SHP77 (cell line): ENCODE measurements around the gene PPIP5K1.
"Not testable (repeated sequence)": the region's sequence is repeated elsewhere in the genome, so short reads cannot be mapped to it uniquely, and the experiment has no call there.

Source experiments
- DNase-seq, 2 experiments: peaks; one replicate each; lab custom pipeline; 2025; lab: John Stamatoyannopoulos, UW

The PPIP5K1 gene

GRCh38 chr15:43545426-43545825 is 44.6 kb downstream of the PPIP5K1 start:
- DNase-seq, result no peak

GRCh38 chr15:43544266-43544665 is 45.7 kb downstream of the PPIP5K1 start:
- DNase-seq, result no peak

DNA sequence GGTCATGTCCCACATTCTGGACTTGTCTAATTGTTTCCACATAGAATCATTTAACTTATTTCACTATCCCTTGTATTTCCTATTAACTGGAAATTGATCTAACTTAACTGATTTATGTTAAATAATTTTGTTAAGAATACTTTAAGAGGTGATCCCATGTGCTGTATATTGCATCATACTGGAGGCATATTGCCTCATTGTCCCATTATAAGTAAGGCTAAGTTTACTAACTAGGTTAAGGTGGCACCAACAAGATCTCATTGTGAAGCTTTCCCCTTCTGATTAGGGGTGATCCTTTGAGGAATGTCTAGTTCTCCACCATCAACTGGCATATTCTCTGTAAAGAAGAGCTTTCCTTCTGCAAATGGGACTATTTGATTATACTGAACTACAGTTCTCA is 48.2 kb downstream of the PPIP5K1 start:
- no peak for DNase-seq

DNA sequence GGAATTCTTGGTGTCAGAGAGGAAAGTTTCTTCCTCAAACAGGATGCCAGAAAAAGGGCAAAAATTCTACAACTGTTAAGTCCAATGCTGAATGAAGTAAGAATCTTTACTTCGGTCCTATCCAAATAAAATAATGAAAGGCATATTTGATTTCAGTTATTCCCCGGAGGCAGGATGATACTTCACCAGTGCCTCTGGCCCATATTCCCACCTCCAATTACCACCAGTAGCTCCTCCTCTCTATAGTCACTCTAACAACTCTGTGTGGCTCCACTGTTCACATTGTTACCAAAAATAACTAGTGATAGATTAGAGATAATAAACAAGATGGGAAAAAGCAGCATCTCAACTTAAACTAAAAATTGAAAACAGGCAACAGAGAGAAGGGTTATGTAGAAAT is 51.9 kb downstream of the PPIP5K1 start:
- DNase-seq, result no peak

GRCh38 chr15:43534897-43535296 is 55.1 kb downstream of the PPIP5K1 start:
- no peak for DNase-seq

GRCh38 chr15:43532826-43533225 is 57.2 kb downstream of the PPIP5K1 start:
- DNase-seq, result not testable (repeated sequence)

DNA sequence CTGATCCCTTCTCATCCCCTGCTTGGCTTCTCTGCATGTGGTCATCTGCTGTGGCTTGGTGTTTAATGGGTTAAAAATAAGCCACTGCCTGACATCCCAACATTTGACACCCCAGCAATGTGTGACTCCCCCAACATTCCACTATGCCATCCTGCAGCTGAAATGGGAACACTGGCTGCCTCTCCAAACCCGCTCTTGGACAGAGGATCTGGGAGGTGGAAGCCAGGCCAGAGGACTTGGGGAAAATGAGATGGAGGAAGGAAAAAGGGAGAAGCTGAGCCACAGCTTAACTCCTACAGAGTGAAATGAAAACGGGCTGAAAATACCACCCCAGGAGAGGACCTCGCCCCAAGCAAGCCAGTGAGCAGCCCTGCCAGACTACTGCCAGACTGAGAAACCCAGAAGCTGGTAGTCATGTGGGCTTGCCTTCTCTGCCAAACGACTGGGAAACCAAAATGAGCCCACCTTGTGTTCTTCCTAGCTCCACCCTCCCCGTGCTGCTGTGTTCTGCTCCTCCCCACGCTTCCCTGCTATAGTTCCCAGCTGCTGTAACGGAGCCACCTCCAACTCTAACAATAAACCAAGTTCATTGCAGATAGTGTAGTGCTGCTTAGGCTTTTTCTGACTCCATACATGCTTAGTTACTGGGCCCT is 58.9 kb downstream of the PPIP5K1 start:
- no peak for DNase-seq

GRCh38 chr15:43529587-43530345 is 60.2 kb downstream of the PPIP5K1 start:
- DNase-seq, result no peak

DNA sequence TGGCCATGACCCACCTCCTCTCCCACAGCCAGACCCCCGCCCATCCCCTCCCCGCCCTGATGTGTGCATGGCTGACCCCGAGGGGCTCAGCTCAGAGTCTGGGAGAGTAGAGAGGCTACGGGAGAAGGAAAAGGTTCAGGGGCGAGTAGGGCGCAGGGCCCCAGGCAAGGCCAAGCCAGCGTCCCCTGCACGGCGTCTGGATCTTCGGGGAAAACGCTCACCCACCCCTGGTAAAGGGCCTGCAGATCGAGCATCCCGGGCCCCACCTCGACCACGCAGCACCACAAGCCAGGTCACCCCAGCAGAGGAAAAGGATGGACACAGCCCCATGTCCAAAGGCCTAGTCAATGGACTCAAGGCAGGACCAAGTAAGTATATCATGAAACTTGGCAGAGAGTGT is 60.9 kb downstream of the PPIP5K1 start:
- no peak for DNase-seq

- DNase-seq, result no peak
These were observed 61.4 kb downstream of the PPIP5K1 start for GRCh38 chr15:43528542-43529007.

DNA sequence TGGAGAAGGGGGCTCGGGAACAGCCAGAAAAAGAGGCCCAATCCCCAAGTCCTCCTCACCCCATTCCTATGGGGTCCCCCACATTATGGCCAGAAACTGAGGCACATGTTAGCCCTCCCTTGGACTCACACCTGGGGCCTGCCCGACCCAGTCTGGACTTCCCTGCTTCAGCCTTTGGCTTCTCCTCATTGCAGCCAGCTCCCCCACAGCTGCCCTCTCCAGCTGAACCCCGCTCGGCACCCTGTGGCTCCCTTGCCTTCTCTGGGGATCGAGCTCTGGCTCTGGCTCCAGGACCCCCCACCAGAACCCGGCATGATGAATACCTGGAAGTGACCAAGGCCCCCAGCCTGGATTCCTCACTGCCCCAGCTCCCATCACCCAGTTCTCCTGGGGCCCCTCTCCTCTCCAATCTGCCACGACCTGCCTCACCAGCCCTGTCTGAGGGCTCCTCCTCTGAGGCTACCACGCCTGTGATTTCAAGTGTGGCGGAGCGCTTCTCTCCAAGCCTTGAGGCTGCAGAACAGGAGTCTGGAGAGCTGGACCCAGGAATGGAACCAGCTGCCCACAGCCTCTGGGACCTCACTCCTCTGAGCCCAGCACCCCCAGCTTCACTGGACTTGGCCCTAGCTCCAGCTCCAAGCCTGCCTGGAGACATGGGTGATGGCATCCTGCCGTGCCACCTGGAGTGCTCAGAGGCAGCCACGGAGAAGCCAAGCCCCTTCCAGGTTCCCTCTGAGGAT is 62.0 kb downstream of the PPIP5K1 start:
- no peak for DNase-seq

GRCh38 chr15:43527016-43527801 is 62.8 kb downstream of the PPIP5K1 start:
- no peak for DNase-seq

DNA sequence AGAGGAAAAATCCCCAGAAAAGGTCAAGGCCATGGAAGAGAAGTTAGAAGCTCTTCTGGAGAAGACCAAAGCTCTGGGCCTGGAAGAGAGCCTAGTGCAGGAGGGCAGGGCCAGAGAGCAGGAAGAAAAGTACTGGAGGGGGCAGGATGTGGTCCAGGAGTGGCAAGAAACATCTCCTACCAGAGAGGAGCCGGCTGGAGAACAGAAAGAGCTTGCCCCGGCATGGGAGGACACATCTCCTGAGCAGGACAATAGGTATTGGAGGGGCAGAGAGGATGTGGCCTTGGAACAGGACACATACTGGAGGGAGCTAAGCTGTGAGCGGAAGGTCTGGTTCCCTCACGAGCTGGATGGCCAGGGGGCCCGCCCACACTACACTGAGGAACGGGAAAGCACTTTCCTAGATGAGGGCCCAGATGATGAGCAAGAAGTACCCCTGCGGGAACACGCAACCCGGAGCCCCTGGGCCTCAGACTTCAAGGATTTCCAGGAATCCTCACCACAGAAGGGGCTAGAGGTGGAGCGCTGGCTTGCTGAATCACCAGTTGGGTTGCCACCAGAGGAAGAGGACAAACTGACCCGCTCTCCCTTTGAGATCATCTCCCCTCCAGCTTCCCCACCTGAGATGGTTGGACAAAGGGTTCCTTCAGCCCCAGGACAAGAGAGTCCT is 63.6 kb downstream of the PPIP5K1 start:
- no peak for DNase-seq

GRCh38 chr15:43525131-43525530 is 64.9 kb downstream of the PPIP5K1 start:
- DNase-seq, result no peak

DNA sequence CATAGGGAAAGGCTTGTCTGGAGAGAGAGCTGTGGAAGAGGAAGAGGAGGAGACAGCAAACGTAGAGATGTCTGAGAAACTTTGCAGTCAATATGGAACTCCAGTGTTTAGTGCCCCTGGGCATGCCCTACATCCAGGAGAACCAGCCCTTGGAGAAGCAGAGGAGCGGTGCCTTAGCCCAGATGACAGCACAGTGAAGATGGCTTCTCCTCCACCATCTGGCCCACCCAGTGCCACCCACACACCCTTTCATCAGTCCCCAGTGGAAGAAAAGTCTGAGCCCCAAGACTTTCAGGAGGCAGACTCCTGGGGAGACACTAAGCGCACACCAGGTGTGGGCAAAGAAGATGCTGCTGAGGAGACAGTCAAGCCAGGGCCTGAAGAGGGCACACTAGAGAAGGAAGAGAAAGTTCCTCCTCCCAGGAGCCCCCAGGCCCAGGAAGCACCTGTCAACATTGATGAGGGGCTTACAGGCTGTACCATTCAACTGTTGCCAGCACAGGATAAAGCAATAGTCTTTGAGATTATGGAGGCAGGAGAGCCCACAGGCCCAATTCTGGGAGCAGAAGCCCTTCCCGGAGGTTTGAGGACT is 65.7 kb downstream of the PPIP5K1 start:
- DNase-seq, result no peak

GRCh38 chr15:43523646-43524045 is 66.4 kb downstream of the PPIP5K1 start:
- no peak for DNase-seq

GRCh38 chr15:43522247-43522646 is 67.8 kb downstream of the PPIP5K1 start:
- DNase-seq, result no peak

GRCh38 chr15:43521419-43521818 is 68.6 kb downstream of the PPIP5K1 start:
- DNase-seq, result no peak

GRCh38 chr15:43520138-43520537 is 69.9 kb downstream of the PPIP5K1 start:
- DNase-seq, result no peak

DNA sequence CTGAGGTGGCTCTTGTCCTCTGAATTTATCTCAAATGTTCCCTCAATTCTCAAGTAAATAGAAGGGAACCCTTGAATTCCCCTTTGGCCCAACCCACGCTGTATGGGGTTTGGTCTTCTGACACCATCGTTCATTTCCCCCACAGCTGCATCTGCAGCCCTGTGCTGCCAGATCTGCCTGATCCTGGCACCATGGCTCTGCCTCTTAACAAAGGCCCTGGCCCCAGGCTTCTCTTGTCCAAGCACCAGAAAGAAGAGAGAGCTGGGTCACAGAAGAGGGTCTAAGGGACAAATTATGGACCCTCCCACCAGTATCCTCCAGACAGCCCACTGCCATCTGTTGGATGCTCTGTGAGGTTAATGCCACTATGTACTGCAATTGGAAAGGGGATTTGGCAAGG is 70.8 kb downstream of the PPIP5K1 start:
- DNase-seq, result no peak

DNA sequence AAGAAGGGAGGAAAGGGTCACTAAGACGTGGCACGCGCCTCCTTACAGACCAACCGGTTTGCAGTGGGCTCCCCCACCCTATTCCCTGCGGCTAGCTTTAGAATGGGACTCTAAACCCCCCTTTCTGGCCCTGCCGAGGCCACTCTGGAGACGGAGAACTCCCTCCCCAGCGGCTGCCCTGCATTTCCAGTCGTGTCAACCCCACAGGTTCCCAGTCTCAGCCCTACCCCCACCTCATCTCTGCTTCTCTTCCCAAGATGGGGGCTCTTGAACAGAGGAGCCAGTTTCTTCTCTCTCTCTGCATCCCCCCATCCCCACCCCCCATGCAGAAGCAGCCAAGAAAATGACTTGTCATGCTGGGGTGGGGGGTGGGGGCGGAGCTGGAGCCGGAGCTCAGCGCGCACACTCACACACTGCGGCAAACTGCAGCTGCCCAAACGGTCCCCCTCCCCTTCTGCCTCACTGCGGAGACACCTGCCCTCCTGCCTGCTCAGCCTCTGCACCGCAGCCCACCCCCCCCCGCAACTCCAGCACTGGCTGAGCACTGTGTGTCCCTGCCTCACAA is 71.7 kb downstream of the PPIP5K1 start:
- DNase-seq, result peak; percentile 72 to 86
